GM19238 (cell line): ENCODE measurements around the gene TMSB15B.
"Not testable (repeated sequence)": the region's sequence is repeated elsewhere in the genome, so short reads cannot be mapped to it uniquely, and the experiment has no call there.

Experiments used
- DNase-seq: peaks from one replicate; pipeline ENCODE4 v3.0.0; 2011; ENCODE audit warnings: low spot score; ENCODE audit not compliant: insufficient read length

TMSB15B gene

GRCh38 chrX:103962411-103963278 lies at the start of gene TMSB15B:
Gene TMSB15B (plus strand): TSS chrX:103962627.
- DNase-seq, result not testable (repeated sequence)

DNA sequence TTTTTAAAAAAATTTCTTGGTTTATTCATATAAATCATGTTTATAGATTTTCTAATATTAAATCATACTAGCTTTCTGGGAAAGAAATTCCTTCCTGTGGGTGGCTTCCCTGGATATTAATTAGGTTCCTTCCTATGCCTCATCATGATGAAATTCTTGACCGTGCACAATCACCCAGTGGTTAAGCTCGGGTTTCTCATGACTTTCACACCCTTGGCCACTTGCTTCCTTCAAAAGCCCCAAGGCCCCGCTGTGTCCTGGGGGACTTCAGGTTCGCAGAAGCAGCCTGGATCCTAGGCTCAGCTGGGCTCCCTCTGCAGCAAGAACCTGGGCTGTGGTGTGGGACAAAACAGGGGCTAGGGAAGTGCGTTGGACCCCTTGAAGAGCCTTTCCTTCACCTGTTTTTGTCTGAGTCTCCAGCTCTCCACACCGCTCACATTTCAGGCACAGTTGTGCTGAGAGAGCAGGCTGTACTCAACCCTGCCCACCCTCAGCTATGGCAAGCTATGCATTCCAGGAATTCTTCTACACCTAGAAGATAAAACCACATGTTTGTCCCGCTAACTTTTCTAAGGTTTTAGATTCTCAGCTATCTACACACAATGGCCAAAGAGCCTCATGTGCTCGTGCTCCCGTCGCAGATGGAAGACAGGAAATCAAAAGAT lies 48.9 kb upstream of the TMSB15B start:
- no peak for DNase-seq

DNA sequence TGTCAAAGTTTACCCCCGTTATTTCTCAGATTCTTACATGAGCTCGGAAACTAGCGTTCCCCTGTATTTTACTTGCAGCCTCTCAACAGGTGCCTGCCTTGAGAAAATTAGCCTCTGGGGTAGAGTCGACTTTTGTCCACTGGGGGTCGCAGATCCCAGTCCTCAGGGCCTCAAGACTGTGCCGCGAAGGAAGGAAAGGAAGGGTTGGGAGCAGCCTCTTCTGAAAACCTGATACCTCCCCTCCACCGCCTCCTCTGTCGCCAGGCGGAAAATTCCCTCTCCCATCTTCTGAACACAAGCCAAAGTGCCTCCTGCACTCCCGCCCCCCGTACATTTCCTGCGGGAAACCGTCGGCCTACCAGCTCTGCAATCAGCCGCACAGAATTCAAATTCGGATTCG lies 44.4 kb upstream of the TMSB15B start:
- DNase-seq, result peak; percentile 16

DNA sequence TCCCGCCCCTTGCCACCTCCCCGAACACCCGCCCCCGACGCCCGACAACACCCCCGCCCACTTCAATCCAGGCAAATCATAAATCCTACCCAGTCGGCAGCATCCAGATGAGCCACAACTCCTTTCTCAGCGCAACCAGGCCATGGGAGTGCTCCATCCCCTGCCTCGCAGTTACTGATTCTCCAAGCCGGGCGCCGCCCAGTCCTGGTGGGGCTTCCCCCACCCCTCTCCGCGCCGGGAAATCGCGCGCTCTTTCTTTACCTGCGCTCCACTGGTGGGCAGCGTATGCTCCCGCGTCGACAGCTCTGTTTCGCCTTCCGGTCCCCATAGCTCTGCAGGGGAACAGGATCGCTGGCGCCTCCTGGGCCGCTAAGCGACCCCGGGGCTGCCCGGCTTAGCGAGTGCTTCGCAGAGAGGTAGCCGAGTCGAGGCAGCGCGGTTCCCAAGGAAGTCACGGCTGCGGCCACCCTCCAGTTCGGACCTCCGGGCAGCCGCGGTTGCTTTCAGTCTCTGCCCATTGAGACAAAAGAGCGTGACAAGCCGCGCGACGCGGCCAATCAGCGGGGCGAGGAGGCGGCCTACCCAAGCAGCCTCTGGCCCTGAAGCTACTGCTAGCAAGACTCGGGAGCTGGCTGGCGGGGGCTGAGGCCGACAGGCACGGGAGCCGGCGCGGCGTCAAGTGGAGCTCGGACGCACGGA lies 43.7 kb upstream of the TMSB15B start:
- DNase-seq, result peak; percentile 47

DNA sequence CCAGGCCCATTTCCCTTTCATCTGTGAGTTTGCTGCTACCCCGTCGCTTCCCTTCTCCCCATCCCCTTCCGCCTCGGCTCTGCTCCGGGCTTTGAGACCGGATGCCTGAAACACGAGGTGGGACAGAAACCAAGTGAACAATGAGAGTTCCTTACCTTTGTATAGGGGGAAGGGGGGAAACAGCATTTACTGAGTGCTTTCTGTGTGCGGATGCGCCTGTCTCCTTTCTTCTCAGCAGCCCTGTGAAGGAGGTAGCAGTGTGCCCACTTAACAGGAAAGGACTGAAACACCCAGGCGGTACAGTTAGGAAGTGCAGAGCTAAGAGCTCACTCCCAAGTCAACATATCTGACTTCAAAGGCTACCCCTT lies 43.2 kb upstream of the TMSB15B start:
- no peak for DNase-seq

DNA sequence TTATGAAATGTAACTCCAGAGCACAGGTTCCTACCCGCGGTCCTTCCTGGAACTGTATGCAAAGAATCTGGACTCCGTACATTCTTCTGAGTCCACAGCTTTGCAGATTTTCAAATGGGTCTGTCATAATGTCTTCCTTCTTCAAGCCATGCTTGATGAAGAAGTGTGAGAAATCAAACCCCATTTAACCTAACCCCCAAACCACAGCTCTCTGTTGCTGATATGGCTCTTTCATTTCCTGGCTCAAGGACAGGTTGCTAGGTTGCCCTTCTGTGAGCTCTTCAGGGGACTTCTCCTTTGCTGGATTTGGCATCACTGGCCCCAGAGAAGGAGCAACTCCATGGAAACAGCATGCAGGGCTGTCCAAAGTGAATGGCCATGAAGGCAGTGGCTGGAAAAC lies 41.9 kb upstream of the TMSB15B start:
- DNase-seq, result not testable (repeated sequence)

- DNase-seq, result no peak
Measured at GRCh38 chrX:103927030-103927429, 35.4 kb upstream of the TMSB15B start.

DNA sequence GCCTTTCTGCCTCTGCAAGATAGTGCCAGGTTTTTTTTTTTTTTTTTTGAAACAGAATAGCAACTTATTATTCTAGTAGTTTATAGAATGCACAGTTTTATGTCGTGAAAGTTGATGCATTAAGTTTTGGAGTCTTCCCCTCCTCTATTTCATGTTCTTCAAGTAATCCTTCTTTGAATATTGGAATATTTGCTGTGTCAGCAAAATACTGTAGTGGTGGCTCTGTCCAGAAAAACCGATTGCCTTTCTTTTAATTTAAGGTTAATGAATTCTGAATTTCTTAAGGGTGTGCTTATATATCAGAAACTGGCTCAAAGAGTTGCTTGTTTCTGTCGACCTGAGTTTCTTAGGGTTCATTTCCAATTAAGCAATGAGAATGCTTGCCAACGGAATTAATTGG lies 34.8 kb upstream of the TMSB15B start:
- DNase-seq, result no peak

DNA sequence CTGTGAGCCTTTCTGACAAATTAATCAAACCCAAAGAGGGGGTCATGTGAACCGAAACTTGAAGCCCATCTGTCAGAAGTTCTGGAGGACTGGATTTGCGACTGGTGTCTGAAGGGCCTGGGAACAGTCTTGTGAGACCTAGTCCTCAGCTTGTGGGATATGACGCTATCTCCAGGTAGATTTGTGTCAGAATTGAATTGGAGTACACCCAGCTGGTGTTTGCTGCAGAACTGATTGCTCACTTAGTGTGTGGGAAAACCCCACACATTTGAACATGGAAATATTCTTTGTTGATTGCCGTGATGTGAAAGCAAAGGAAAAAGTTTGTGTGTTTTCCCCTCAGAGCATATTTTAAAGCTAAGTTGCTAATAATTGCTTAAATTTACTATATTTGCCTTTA lies 30.3 kb upstream of the TMSB15B start:
- DNase-seq, result no peak

DNA sequence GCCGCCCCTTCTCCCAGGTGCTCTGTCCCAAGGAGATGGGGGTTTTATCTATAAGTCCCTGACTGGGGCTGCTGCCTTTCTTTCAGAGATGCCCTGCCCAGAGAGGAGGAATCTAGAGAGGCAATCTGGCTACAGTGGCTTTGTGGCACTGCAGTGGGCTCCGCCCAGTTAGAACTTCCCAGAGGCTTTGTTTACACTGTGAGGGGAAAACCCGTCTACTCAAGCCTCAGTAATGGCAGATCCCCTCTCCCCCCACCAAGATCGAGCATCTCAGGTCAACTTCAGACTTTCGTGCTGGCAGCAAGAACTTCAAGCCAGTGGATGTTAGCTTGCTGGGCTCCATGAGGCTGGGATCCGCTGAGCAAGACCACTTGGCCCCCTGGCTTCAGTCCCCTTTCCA lies 22.2 kb upstream of the TMSB15B start:
- not testable (repeated sequence) for DNase-seq

GRCh38 chrX:103941201-103941975 lies 21.0 kb upstream of the TMSB15B start:
- DNase-seq, result no peak

GRCh38 chrX:103949506-103949905 lies 12.9 kb upstream of the TMSB15B start:
- no peak for DNase-seq

DNA sequence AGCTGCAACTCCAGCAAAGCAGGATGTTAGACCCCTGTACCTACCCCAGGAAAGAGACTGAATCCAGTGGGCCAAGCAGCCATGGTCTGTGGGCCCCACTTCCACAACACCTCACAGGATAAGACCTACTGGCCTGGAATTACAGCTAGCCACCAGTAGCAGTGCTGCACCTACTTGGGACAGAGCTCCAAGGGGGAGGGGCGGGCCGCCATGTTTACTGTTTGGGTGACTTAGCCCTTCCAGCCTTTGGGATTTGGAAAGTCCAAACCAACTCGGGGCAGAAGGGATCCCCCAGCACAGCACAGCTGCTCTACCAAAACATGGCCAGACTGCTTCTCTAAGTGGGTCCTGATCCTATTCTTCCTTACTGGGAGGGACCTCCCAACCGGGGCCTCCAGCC lies 9.1 kb upstream of the TMSB15B start:
- DNase-seq, result no peak

- no peak for DNase-seq
Measured at GRCh38 chrX:103954259-103954658, 8.2 kb upstream of the TMSB15B start.

GRCh38 chrX:103960599-103960998 lies 1.8 kb upstream of the TMSB15B start:
- DNase-seq, result not testable (repeated sequence)

DNA sequence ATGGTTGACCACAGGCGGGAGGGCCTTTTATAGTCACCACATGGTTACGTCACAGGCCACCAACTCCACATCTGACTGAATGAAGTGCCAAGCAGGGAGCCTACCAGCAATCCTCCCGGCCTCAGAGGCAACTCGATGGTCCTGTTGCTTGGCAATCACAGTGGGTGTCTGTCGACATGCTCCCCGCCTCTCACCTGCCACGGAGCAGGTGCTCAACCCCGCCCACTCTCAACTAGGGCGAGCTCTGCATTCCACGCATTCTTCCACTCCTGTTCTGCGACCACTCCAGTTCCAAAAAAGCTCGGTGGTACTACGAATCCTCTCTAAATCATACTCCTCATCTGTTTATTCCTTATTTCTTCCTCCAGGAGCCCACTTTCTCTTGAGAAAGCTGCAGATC lies 21.1 kb downstream of the TMSB15B start:
- DNase-seq, result not testable (repeated sequence)

DNA sequence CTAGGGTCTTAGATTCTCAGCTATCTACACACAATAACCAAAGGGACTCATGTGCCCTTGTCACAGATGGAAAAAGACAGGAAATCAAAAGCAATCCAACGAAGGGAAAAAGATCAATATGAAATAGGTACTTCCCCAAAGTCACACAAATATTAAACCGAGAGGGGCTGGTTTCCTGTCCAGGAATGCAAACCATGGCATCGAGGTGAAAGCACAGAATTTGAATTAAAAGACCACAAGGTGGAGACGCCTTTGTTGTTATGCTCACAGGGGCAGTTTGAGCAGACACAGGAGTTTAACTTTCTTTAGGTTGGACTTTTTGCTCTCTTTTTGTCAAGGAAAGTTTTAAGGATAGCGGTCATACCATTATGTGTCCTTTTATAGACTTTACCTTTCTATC lies 36.8 kb downstream of the TMSB15B start:
- no peak for DNase-seq

DNA sequence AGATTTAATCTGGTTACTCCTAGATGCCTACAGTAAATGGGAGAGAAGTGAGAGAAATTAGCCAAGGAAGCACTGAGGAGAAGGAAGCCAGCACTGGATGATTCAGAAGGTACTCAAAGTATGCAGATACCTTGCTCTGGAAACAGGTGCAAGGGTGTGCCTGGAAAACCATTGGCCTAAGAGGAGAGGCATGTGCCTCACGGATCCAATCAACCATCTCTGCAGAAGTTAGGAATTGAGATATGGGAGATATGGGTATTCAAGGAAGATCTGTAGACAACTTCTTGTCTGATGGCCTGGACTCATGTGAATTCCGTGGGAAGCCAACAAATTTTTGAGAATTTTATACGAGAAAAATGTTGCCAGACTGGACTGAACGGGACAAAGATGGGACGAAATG lies 46.4 kb downstream of the TMSB15B start:
- DNase-seq, result no peak

GRCh38 chrX:104013158-104013557 lies 50.7 kb downstream of the TMSB15B start:
- no peak for DNase-seq

GRCh38 chrX:104013606-104014005 lies 51.2 kb downstream of the TMSB15B start, which contains the start of gene H2BW1:
Gene H2BW1 (minus strand): TSS chrX:104013708. CDS start chrX:104013576, 132 bp downstream.
- DNase-seq, result no peak

DNA sequence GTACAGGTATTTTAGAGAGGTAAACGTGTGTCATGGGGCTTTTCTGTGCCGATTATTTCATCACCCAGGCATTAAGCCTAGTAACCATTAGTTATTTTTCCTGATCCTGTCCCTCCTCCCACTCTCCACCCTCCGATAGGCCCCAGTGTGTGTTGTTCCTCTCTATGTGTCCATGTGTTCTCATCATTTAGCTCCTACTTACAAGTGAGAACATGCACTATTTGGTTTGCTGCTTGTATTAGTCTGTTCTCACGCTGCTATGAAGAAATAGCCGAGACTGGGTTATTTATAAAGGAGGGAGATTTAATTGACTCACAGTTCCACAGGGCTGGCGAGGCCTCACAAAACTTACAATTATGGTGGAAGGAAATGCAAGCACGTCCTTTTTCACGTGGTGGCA lies 53.1 kb downstream of the TMSB15B start:
- not testable (repeated sequence) for DNase-seq
